K562 (cell line): ENCODE results near the gene MAP1S. TPM values are rescaled to one million over a fixed set of nuclear protein-coding genes. Genes with fewer than 3 reads are reported as not detected.
A peak's percentile ranks its signal among the peaks of the same experiment; 100 is the strongest.

ENCODE experiments used
- BDP1 ChIP-seq: IDR thresholded peaks from 3 replicates; pipeline ENCODE4 v1.6.1; 2011; ENCODE audit not compliant: insufficient read length, insufficient read depth
- CEBPB ChIP-seq: fragments of 450-650 bp; IDR thresholded peaks from 2 replicates; pipeline ENCODE4 v1.6.1; 2016; ENCODE audit warnings: missing genetic modification characterization, missing compliant biosample characterization
- CREB3L1 ChIP-seq: fragments of 450-650 bp; IDR thresholded peaks from 2 replicates; pipeline ENCODE4 v1.6.1; 2014; ENCODE audit warnings: low read depth, mild to moderate bottlenecking, moderate library complexity, borderline replicate concordance
- FUS ChIP-seq: fragments of 200-400 bp; formaldehyde crosslinking; optimal IDR thresholded peaks from 2 replicates; pipeline ENCODE3; 2017; ENCODE audit warnings: low read depth, low read length
- HEY1 ChIP-seq: fragments of 250-450 bp; sonication (Bioruptor Pico); IDR thresholded peaks from 2 replicates; pipeline ENCODE4 v1.5.0; 2020; ENCODE audit warnings: mild to moderate bottlenecking, moderate library complexity, borderline replicate concordance
- IRF9 ChIP-seq: fragments of 450-650 bp; IDR thresholded peaks from 2 replicates; pipeline ENCODE4 v1.6.1; 2016; ENCODE audit warnings: missing biosample characterization, missing genetic modification characterization
- KDM5B ChIP-seq: fragments of 200-600 bp; sonication (generic); IDR thresholded peaks from 2 replicates; pipeline ENCODE4 v1.6.1; 2012; ENCODE audit warnings: low read depth, mild to moderate bottlenecking, moderate library complexity, low read length, control low read depth, inconsistent platforms; ENCODE audit not compliant: insufficient replicate concordance
- MIER1 ChIP-seq: fragments of 450-650 bp; IDR thresholded peaks from 2 replicates; pipeline ENCODE4 v1.6.1; 2016; ENCODE audit warnings: antibody characterized with exemption, mild to moderate bottlenecking, low read depth
- NFATC3 ChIP-seq: fragments of 450-650 bp; IDR thresholded peaks from 2 replicates; pipeline ENCODE4 v1.6.1; 2017; ENCODE audit warnings: mild to moderate bottlenecking
- SLC30A9 ChIP-seq: fragments of 250-450 bp; sonication (Bioruptor Pico); IDR thresholded peaks from 2 replicates; pipeline ENCODE4 v1.8.0; 2022; ENCODE audit warnings: mild to moderate bottlenecking, moderate library complexity
- SMC3 ChIP-seq: conservative IDR thresholded peaks from 2 replicates; pipeline ENCODE4 v1.6.1; 2011; ENCODE audit warnings: low read depth, low read length, improper control_type of control experiment; ENCODE audit not compliant: insufficient read depth
- STAT5B ChIP-seq: fragments of 250-450 bp; sonication (Bioruptor Pico); IDR thresholded peaks from 2 replicates; pipeline ENCODE4 v1.8.0; 2021; ENCODE audit warnings: mild to moderate bottlenecking, inconsistent platforms
- TCF7 ChIP-seq: sonication (generic); IDR thresholded peaks from 2 replicates; pipeline ENCODE4 v1.6.1; 2016; ENCODE audit warnings: antibody characterized with exemption, borderline replicate concordance
- ZHX1 ChIP-seq: fragments of 150-350 bp; conservative IDR thresholded peaks from 2 replicates; pipeline ENCODE4 v1.6.1; 2014; ENCODE audit warnings: low read length
- ZNF24 ChIP-seq: fragments of 450-650 bp; IDR thresholded peaks from 2 replicates; pipeline ENCODE4 v1.6.1; 2016
- ZNF282 ChIP-seq: sonication (generic); formaldehyde crosslinking; IDR thresholded peaks from 2 replicates; pipeline ENCODE4 v1.8.1; 2023; ENCODE audit warnings: missing genetic modification reagents
- ZNF444 ChIP-seq: fragments of 250-450 bp; sonication (Bioruptor Pico); IDR thresholded peaks from 2 replicates; pipeline ENCODE4 v1.4.0; 2020; ENCODE audit warnings: mild to moderate bottlenecking, moderate library complexity
- ZNF449 ChIP-seq: fragments of 250-450 bp; sonication (Bioruptor Pico); IDR thresholded peaks from 2 replicates; pipeline ENCODE4 v1.8.0; 2022; ENCODE audit warnings: moderate library complexity, mild to moderate bottlenecking, inconsistent platforms
- polyA plus RNA-seq, 8 experiments: library from polyadenylated mRNA; depleted of rRNA in 4 of 8; stranded (reverse) in 5 of 8; unstranded in 3 of 8; fragments of >200 nt; fragmentation: Nextera tagmentation in 2 of 8; fragmentation: Illumina TruSeq in 1 of 8; extraction: Ambion mirVana in 2 of 8; extraction: Trizol in 1 of 8; gene quantifications; 2 replicates each; pipeline versions ENCODE4 v1.2.1 to v1.2.3, GENCODE V29; 2011 to 2014; ENCODE audit warnings: inconsistent platforms in 1 of 8, missing spikeins in 1 of 8
- total RNA-seq, 7 experiments: library from RNA; depleted of rRNA in 6 of 7; stranded (reverse); fragments of >200 nt in 6 of 7; fragmentation: Illumina TruSeq in 2 of 7; extraction: Trizol in 2 of 7; gene quantifications; 2 replicates each; pipeline versions ENCODE4 v1.2.1 to v1.2.3, GENCODE V29; 2011 to 2021; ENCODE audit warnings: low replicate concordance in 1 of 7

Gene MAP1S
- total and polyA plus RNA-seq, 9 of the 15 experiments (the other 6 are each of a cell fraction or from before 2014, with no cell fraction given), result 2.0 to 81.0 (median 9.5) TPM

GRCh38 chr19:17688853-17689595 is 30.3 kb upstream of the MAP1S start (continued):
- TF ChIP-seq ZNF282 (CRISPR knock-in tag) (no peak), ZNF449 (CRISPR knock-in tag) (no peak), ZHX1 (no peak), ZNF444 (CRISPR knock-in tag) (no peak), BDP1 (no peak), SMC3 (no peak), HEY1 (CRISPR knock-in tag) (no peak), FUS (no peak), STAT5B (CRISPR knock-in tag) (no peak), NFATC3 (no peak), KDM5B (no peak), CEBPB (tag) (peak; percentile 66), TCF7 (no peak), MIER1 (no peak; the same call in 1 of the 2 replicates), ZNF24 (no peak), CREB3L1 (no peak), IRF9 (tag) (no peak), SLC30A9 (no peak)
